ENCODE results near the gene ULK4. TPM values are rescaled to one million over a fixed set of nuclear protein-coding genes. Genes with fewer than 3 reads are reported as not detected.
A peak's percentile ranks its signal among the peaks of the same experiment; 100 is the strongest.
"Not testable (repeated sequence)": the region's sequence is repeated elsewhere in the genome, so short reads cannot be mapped to it uniquely, and the experiment has no call there.

Gene ULK4
- total RNA-seq, 1 donor: 22.0 TPM

DNA sequence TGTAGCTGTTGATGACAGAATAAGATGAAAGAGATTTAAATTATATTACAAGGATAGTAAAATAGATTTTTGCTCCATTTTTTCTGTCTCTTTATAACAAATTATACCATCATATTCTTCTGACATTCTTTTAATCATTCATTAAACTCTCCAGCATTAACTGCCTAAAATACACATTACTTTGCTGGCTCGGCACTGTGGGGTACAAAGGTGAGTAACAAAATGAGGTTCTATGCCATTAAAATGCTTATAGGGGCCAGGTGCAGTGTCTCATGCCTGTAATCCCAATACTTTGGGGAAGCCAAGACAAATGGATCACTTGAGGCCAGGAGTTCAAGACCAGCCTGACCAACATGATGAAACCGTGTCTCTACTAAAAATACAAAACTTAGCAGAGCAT, 81.5 kb downstream of the ULK4 start:
- DNase-seq (ENCODE audit: low read depth): no peak
- TF ChIP-seq, protein P1, sequence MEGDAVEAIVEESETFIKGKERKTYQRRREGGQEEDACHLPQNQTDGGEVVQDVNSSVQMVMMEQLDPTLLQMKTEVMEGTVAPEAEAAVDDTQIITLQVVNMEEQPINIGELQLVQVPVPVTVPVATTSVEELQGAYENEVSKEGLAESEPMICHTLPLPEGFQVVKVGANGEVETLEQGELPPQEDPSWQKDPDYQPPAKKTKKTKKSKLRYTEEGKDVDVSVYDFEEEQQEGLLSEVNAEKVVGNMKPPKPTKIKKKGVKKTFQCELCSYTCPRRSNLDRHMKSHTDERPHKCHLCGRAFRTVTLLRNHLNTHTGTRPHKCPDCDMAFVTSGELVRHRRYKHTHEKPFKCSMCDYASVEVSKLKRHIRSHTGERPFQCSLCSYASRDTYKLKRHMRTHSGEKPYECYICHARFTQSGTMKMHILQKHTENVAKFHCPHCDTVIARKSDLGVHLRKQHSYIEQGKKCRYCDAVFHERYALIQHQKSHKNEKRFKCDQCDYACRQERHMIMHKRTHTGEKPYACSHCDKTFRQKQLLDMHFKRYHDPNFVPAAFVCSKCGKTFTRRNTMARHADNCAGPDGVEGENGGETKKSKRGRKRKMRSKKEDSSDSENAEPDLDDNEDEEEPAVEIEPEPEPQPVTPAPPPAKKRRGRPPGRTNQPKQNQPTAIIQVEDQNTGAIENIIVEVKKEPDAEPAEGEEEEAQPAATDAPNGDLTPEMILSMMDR (IDR thresholded peaks at IDR 0.05; ENCODE audit: insufficient read depth, low read depth, low read length): no peak
- H3K4me3 ChIP-seq (ENCODE audit: low read depth, low read length): no peak overlapping the region

DNA sequence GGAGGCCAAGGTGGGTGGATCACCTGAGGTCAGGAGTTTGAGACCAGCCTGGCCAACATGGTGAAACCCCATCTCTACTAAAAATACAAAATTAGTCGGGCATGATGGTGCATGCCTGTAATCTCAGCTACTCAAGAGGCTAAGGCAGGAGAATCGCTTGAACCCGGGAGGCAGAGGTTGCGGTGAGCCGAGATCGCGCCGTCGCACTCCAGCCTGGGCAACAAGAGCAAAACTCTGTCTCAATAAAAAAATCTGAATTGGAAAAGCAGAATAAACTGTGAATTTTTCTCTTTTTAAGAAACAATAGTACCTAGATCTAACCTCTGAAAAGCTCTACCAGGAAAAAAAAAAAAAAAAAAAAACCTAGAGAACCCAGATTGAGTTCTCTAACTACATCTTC, 84.2 kb downstream of the ULK4 start:
- not testable (repeated sequence) for DNase-seq (ENCODE audit: low read depth); H3K4me3 ChIP-seq (ENCODE audit: low read depth, low read length)

DNA sequence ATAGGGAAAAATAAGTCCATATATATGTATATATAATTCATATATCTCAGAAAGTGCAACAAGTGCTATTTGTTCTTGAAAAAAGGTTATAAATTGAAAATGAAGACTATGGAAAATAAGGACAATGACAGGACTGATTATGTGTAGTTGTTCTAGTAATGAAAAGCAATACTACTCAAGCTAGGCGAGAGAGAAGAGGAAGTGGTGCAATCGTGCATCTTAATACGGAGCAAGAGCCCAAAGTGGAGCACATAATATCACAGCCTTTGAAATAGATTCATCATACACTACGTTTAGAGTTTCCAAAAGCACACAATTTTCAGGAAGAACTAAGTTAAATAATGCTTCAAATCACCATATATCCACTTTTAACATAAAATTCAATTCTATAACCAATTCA, 87.9 kb downstream of the ULK4 start:
- DNase-seq (ENCODE audit: low read depth): no peak
- no peak overlapping the region for H3K4me3 ChIP-seq (ENCODE audit: low read depth, low read length)
- TF ChIP-seq, protein P1 (IDR thresholded peaks at IDR 0.05; ENCODE audit: insufficient read depth, low read depth, low read length): no peak

DNA sequence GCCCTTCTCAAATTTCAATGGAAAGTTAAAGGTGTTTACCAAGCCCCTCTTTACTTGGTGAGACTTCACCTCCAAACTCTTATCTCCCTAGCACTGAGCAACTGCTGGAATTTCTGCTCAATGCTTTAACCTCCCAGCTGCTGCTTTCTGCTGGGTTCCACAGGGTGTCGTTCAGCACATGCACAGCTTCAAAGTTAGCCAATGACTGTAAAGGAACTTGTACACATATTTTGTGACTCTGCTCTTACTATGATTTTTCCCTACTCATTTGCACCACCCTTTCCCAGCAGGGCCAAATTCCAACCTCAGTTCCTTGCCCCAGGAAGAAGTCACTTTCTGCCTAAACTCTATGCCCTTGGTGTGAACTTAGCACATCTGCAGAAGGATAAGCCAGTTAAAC, 89.7 kb downstream of the ULK4 start:
- no peak for DNase-seq (ENCODE audit: low read depth)
- TF ChIP-seq, protein P1 (IDR thresholded peaks at IDR 0.05; ENCODE audit: insufficient read depth, low read depth, low read length): no peak
- no peak overlapping the region for H3K4me3 ChIP-seq (ENCODE audit: low read depth, low read length)

DNA sequence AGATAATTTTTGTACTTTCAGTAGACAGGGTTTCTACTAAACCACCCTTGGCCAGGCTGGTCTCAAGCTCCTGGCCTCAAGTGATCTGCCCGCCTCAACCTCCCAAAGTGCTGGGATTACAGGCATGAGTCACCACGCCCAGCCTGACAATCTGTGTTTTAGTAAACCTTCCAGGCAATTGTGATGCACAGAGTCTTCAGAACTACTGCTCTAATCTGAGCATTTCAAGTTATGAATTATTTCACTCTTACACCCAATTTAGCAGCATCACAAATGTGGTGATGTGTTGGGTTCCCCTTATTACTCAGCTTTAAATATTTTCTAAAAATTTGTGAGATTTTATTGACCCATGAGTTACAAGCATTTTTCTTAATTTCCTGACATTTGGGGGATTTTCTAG, 94.4 kb downstream of the ULK4 start:
- TF ChIP-seq, protein P1 (IDR thresholded peaks at IDR 0.05; ENCODE audit: insufficient read depth, low read depth, low read length): no peak
- H3K4me3 ChIP-seq (ENCODE audit: low read depth, low read length): no peak overlapping the region
- no peak for DNase-seq (ENCODE audit: low read depth)

DNA sequence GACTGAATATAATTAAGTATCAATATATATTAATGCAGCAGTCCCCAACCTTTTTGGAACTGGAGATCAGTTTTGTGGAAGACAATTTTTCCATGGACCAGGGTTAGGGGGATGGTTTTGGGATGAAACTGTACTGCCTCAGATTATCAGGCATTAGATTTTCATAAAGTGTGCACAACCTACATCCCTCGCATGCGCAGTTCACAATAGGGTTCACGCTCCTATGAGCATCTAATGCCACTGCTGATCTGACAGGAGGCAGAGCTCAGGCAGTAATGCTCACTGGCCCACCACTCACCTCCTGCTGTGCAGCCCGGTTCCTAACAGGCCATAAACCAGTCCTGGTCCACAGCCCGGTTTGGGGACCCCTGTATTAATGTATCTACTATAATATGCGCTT, 95.6 kb downstream of the ULK4 start:
- TF ChIP-seq, protein P1 (IDR thresholded peaks at IDR 0.05; ENCODE audit: insufficient read depth, low read depth, low read length): no peak
- no peak overlapping the region for H3K4me3 ChIP-seq (ENCODE audit: low read depth, low read length)
- no peak for DNase-seq (ENCODE audit: low read depth)

DNA sequence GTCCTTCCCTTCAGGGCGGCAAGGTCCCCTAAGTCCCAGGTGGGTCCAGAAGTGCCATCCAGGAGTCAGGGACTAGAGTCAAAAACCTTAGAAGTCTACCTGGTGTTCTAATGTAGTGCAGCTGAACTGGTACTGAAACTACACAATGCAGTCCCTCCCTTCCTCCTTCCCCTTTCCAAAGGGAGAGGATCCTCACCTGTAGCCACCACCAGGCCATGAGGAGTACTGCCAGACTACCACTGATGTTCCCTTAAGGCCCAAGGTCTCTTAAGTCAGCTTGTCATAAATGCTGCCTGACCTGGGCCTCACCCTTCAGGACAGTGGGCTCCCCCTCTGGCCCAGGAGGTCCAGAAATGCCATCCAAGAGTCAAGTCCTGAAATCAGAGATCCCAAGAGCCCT, 98.9 kb downstream of the ULK4 start:
- DNase-seq (ENCODE audit: low read depth): no peak
- TF ChIP-seq, protein P1 (IDR thresholded peaks at IDR 0.05; ENCODE audit: insufficient read depth, low read depth, low read length): peak; percentile 14
- H3K4me3 ChIP-seq (ENCODE audit: low read depth, low read length): no peak overlapping the region

DNA sequence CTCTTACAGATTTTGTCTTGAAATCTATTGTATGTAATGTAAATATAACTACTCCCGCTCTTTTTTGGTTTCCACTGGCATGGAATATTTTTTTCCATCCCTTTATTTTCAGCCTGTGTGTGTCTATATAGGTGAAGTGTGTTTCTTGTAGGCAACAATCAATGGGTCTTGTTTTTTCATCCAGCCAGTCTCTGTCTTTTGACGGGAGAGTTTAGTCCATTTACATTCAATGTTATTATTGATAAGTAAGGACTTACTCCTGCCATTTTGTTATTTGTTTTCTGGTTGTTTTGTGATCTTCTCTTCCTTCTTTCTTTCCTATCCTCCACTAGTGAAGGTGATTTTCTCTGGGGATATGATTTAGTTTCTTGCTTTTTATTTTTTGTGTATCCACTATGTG, 101.4 kb downstream of the ULK4 start:
- DNase-seq (ENCODE audit: low read depth): not testable (repeated sequence)

More for the DNA sequence above, 101.4 kb downstream of the ULK4 start:
- not testable (repeated sequence) for H3K4me3 ChIP-seq (ENCODE audit: low read depth, low read length)

Measured in fibroblast of villous mesenchyme (primary cell).